GM12875 (cell line): ENCODE results near the gene MIPEP.

Experiments used
- H3K4me3 ChIP-seq: one replicate; pipeline ENCODE4 v1.5.1; 2011; ENCODE audit warnings: low read depth, low read length, control low read depth
- CTCF ChIP-seq: IDR thresholded peaks from 2 replicates; pipeline ENCODE4 v1.5.1; 2011; ENCODE audit warnings: low read depth, mild to moderate bottlenecking, control low read depth, inconsistent platforms, low read length, moderate library complexity, borderline replicate concordance; ENCODE audit not compliant: insufficient read depth

Gene MIPEP

GRCh38 chr13:23849670-23850069, 39.5 kb downstream of the MIPEP start:
- no peak overlapping the region for H3K4me3 ChIP-seq
- no peak for TF ChIP-seq CTCF

- H3K4me3 ChIP-seq, result no peak overlapping the region
- no peak for TF ChIP-seq CTCF
Measured at GRCh38 chr13:23848646-23849141, 40.5 kb downstream of the MIPEP start.

GRCh38 chr13:23848019-23848418, 41.2 kb downstream of the MIPEP start:
- H3K4me3 ChIP-seq, result no peak overlapping the region
- TF ChIP-seq CTCF, result no peak

GRCh38 chr13:23847497-23847896, 41.7 kb downstream of the MIPEP start:
- H3K4me3 ChIP-seq, result no peak overlapping the region
- no peak for TF ChIP-seq CTCF

- TF ChIP-seq CTCF, result no peak
- H3K4me3 ChIP-seq, result no peak overlapping the region
Measured at GRCh38 chr13:23845105-23845725, 44.0 kb downstream of the MIPEP start.

GRCh38 chr13:23844132-23844531, 45.1 kb downstream of the MIPEP start:
- no peak for TF ChIP-seq CTCF
- H3K4me3 ChIP-seq, result no peak overlapping the region

- TF ChIP-seq CTCF, result no peak
- H3K4me3 ChIP-seq, result no peak overlapping the region
Measured at GRCh38 chr13:23843436-23843835, 45.8 kb downstream of the MIPEP start.
